ENCODE data around the gene TP53AIP1. TPM values are rescaled to one million over a fixed set of nuclear protein-coding genes. Genes with fewer than 3 reads are reported as not detected.

The TP53AIP1 gene
- total and polyA plus RNA-seq, 10 of the 15 experiments (the other 5 are each of a cell fraction or from before 2014, with no cell fraction given) = 0.01 TPM; not detected in 9

DNA sequence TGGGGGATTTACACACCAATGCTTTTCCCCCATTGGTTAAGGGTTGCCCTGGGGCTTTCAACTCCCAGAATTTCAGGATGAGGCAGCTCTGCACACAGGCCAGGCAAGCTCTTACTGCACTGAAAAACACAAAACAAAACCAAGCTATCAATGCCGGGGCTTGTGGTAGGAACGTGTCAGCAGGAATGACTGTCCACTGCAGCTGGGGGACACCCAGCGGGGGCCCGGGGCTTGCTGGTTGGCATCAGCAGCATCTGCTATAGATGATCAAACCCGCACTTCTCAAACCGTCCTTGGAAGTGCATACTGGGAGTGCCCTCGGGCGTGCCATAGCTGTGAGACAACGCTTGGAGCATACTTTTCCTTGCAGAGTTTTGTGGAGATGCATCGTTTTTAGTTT is 7.7 kb downstream of the TP53AIP1 start (continued):
- TF ChIP-seq, protein P1, sequence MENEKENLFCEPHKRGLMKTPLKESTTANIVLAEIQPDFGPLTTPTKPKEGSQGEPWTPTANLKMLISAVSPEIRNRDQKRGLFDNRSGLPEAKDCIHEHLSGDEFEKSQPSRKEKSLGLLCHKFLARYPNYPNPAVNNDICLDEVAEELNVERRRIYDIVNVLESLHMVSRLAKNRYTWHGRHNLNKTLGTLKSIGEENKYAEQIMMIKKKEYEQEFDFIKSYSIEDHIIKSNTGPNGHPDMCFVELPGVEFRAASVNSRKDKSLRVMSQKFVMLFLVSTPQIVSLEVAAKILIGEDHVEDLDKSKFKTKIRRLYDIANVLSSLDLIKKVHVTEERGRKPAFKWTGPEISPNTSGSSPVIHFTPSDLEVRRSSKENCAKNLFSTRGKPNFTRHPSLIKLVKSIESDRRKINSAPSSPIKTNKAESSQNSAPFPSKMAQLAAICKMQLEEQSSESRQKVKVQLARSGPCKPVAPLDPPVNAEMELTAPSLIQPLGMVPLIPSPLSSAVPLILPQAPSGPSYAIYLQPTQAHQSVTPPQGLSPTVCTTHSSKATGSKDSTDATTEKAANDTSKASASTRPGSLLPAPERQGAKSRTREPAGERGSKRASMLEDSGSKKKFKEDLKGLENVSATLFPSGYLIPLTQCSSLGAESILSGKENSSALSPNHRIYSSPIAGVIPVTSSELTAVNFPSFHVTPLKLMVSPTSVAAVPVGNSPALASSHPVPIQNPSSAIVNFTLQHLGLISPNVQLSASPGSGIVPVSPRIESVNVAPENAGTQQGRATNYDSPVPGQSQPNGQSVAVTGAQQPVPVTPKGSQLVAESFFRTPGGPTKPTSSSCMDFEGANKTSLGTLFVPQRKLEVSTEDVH (IDR thresholded peaks at IDR 0.05; ENCODE audit: low read depth, partially characterized antibody) = no peak
- no peak for TF ChIP-seq ESRRA (IDR thresholded peaks at IDR 0.05; ENCODE audit: low read length)

DNA sequence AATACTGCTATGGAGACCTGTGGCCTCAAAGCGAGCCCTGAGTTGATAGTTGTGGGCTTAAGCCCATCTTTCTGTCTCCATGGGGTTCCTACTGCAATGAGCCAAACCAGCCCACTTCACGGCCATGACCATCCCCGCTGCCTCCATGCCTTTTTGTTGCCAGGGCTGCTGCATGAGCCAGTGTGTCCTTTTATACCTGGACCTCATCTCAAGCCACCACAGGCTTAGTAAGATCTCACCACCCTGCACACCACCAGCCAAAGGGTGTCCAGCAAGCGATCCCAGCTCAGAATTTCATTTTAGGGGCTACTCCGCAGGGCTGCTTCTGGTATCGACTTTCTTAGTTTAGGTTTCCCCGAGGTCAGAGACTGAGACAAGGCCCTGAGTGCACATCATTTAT is 8.3 kb downstream of the TP53AIP1 start:
- ChIA-PET RAD21 (ENCODE audit: unreplicated experiment) (no interaction called here), SMC1A (ENCODE audit: uncharacterized antibody, unreplicated experiment) (interaction anchor here (0.9 to 1.7 kb wide), 2 partner anchors 14 to 49 kb away, joined by 3 to 4 read pairs; no protein-coding TSS in a partner anchor), POLR2A (no interaction called here), CTCF (interaction anchor here (0.9 kb wide), 1 partner anchor 48 kb away, joined by 3 read pairs; no protein-coding TSS in a partner anchor)
- intact Hi-C loops (cut with micrococcal nuclease; ENCODE audit: unreplicated experiment) (no loop called here), in situ Hi-C loops (cut with MboI) (no loop called here)
- H3K9ac ChIP-seq (ENCODE audit: control insufficient read depth, insufficient read depth, low read length) = no peak overlapping the region
- no peaks in the 10 kb centered on the region for H3K79me2 ChIP-seq (ENCODE audit: control insufficient read depth, insufficient read depth, low read length)
- no peak overlapping the region for H2AFZ ChIP-seq (ENCODE audit: control insufficient read depth, low read depth, low read length)
- ATAC-seq = no peak
- H3K4me2 ChIP-seq (ENCODE audit: control insufficient read depth, insufficient read depth) = no peak overlapping the region
- 47% methylated on average over 7 of the region's 7 CpGs for WGBS (ENCODE audit: insufficient coverage, insufficient replicate concordance, low lambda C conversion rate, missing lambda C conversion rate)
- no peak for FAIRE-seq
- no TSS peak for BruUV-seq (replicated peaks)
- no peaks in the 10 kb centered on the region for H3K36me3 ChIP-seq (ENCODE audit: control insufficient read depth in 2 of 2, insufficient read depth in 2 of 2, low read length in 1 of 2)
- H3K27ac ChIP-seq (ENCODE audit: control insufficient read depth, insufficient read depth) = no peak overlapping the region
- no peaks in the 10 kb centered on the region; a peak in 1 of 4 replicates for H3K27me3 ChIP-seq (replicated peaks in 1 of 2; ENCODE audit: control insufficient read depth in 2 of 2, insufficient read depth in 2 of 2, low read length in 1 of 2)
- H3K4me1 ChIP-seq (ENCODE audit: control insufficient read depth, insufficient read depth, low read length) = peaks cover under 1% of the 10 kb centered on the region
- no peaks in the 10 kb centered on the region for H4K20me1 ChIP-seq (ENCODE audit: control insufficient read depth, insufficient read depth)
- H3K9me3 ChIP-seq (replicated peaks; ENCODE audit: control insufficient read depth, insufficient read depth, low read length) = no peaks in the 10 kb centered on the region
- no peak overlapping the region for H3K4me3 ChIP-seq
- no peak for DNase-seq (ENCODE audit: low read depth, low spot score)
- TF ChIP-seq ZNF274 (IDR thresholded peaks at IDR 0.05; ENCODE audit: insufficient read depth, insufficient read length) (no peak), TCF3 (IDR thresholded peaks at IDR 0.05; ENCODE audit: borderline replicate concordance, insufficient read depth, low read depth, low read length) (no peak), RB1 (IDR thresholded peaks at IDR 0.05; ENCODE audit: borderline replicate concordance) (no peak), TCF12 (IDR thresholded peaks at IDR 0.05; ENCODE audit: low read depth, low read length) (no peak), MEF2A (IDR thresholded peaks at IDR 0.05; ENCODE audit: insufficient read depth, low read depth, low read length) (no peak), TBL1XR1 (IDR thresholded peaks at IDR 0.05; ENCODE audit: low read depth, low read length) (no peak), WRNIP1 (IDR thresholded peaks at IDR 0.05; ENCODE audit: borderline replicate concordance, low read depth, low read length) (no peak), YBX1 (IDR thresholded peaks at IDR 0.05) (no peak), PAX8 (IDR thresholded peaks at IDR 0.05) (no peak), ZNF24 (IDR thresholded peaks at IDR 0.05) (no peak), MAX (IDR thresholded peaks at IDR 0.05; ENCODE audit: low read depth, low read length) (no peak)
- TF ChIP-seq, protein P2, sequence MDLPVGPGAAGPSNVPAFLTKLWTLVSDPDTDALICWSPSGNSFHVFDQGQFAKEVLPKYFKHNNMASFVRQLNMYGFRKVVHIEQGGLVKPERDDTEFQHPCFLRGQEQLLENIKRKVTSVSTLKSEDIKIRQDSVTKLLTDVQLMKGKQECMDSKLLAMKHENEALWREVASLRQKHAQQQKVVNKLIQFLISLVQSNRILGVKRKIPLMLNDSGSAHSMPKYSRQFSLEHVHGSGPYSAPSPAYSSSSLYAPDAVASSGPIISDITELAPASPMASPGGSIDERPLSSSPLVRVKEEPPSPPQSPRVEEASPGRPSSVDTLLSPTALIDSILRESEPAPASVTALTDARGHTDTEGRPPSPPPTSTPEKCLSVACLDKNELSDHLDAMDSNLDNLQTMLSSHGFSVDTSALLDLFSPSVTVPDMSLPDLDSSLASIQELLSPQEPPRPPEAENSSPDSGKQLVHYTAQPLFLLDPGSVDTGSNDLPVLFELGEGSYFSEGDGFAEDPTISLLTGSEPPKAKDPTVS (IDR thresholded peaks at IDR 0.05; ENCODE audit: low read depth, low read length) = no peak
- TF ChIP-seq, protein P3, sequence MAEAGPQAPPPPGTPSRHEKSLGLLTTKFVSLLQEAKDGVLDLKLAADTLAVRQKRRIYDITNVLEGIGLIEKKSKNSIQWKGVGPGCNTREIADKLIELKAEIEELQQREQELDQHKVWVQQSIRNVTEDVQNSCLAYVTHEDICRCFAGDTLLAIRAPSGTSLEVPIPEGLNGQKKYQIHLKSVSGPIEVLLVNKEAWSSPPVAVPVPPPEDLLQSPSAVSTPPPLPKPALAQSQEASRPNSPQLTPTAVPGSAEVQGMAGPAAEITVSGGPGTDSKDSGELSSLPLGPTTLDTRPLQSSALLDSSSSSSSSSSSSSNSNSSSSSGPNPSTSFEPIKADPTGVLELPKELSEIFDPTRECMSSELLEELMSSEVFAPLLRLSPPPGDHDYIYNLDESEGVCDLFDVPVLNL (IDR thresholded peaks at IDR 0.05; ENCODE audit: low read depth, low read length) = no peak
- TF ChIP-seq, protein P1 (IDR thresholded peaks at IDR 0.05; ENCODE audit: low read depth, partially characterized antibody) = no peak

Measured in GM12878 (cell line).